NCI-H1105 (cell line): ENCODE results near the gene TTC9B.

Experiments
- DNase-seq: peaks from one replicate; lab custom pipeline; 2025; lab: John Stamatoyannopoulos, UW

The TTC9B gene

GRCh38 chr19:40247735-40248262, 29.6 kb upstream of the TTC9B start:
- no peak for DNase-seq

GRCh38 chr19:40247178-40247577, 29.0 kb upstream of the TTC9B start:
- DNase-seq = no peak

GRCh38 chr19:40246292-40247073, 28.3 kb upstream of the TTC9B start:
- DNase-seq = no peak

GRCh38 chr19:40245506-40246128, 27.4 kb upstream of the TTC9B start:
- no peak for DNase-seq

- DNase-seq = no peak
These were observed 26.6 kb upstream of the TTC9B start for GRCh38 chr19:40244579-40245317.

- no peak for DNase-seq
These were observed 25.0 kb upstream of the TTC9B start for GRCh38 chr19:40243181-40243580.

- no peak for DNase-seq
These were observed 24.3 kb upstream of the TTC9B start for GRCh38 chr19:40242480-40242879.

GRCh38 chr19:40241809-40242384, 23.7 kb upstream of the TTC9B start:
- DNase-seq = no peak

GRCh38 chr19:40241125-40241808, 23.1 kb upstream of the TTC9B start:
- DNase-seq = no peak

- DNase-seq = no peak
These were observed 22.1 kb upstream of the TTC9B start for GRCh38 chr19:40240332-40240731.

GRCh38 chr19:40239415-40240226, 21.4 kb upstream of the TTC9B start:
- no peak for DNase-seq

- no peak for DNase-seq
These were observed 20.6 kb upstream of the TTC9B start for GRCh38 chr19:40238775-40239174.

- no peak for DNase-seq
These were observed 19.6 kb upstream of the TTC9B start for GRCh38 chr19:40237791-40238190.

- no peak for DNase-seq
These were observed 18.2 kb upstream of the TTC9B start for GRCh38 chr19:40236366-40236765.

GRCh38 chr19:40236026-40236355, 17.8 kb upstream of the TTC9B start:
- no peak for DNase-seq

GRCh38 chr19:40235238-40236025, 17.2 kb upstream of the TTC9B start:
- DNase-seq = no peak

GRCh38 chr19:40234429-40235237, 16.4 kb upstream of the TTC9B start:
- DNase-seq = no peak

- no peak for DNase-seq
These were observed 15.7 kb upstream of the TTC9B start for GRCh38 chr19:40233811-40234389.
